ENCODE measurements around the gene TRAP1. TPM values are rescaled to one million over a fixed set of nuclear protein-coding genes. Genes with fewer than 3 reads are reported as not detected.

The TRAP1 gene
- 10 to 100 TPM; 40.1 to 89.7 (median 47.7) TPM for total RNA-seq

- no peak for TF ChIP-seq CTCF (IDR thresholded peaks at IDR 0.05; ENCODE audit: low read depth)
Observed at GRCh38 chr16:3717235-3718018, at the start of gene TRAP1. Gene TRAP1, minus strand, starts transcription at chr16:3717524. Its CDS starts 16 bp downstream, at chr16:3717508.

GRCh38 chr16:3766177-3766576, 48.9 kb upstream of the TRAP1 start:
- no peak for TF ChIP-seq CTCF (IDR thresholded peaks at IDR 0.05; ENCODE audit: low read depth)

- TF ChIP-seq CTCF (IDR thresholded peaks at IDR 0.05; ENCODE audit: low read depth): no peak
Observed at GRCh38 chr16:3764409-3764808, 47.1 kb upstream of the TRAP1 start.

GRCh38 chr16:3762107-3762750, 44.9 kb upstream of the TRAP1 start:
- TF ChIP-seq CTCF (IDR thresholded peaks at IDR 0.05; ENCODE audit: low read depth): no peak

GRCh38 chr16:3761375-3762106, 44.2 kb upstream of the TRAP1 start:
- TF ChIP-seq CTCF (IDR thresholded peaks at IDR 0.05; ENCODE audit: low read depth): no peak

- no peak for TF ChIP-seq CTCF (IDR thresholded peaks at IDR 0.05; ENCODE audit: low read depth)
Observed at GRCh38 chr16:3760518-3760917, 43.2 kb upstream of the TRAP1 start.

GRCh38 chr16:3759736-3760135, 42.4 kb upstream of the TRAP1 start:
- TF ChIP-seq CTCF (IDR thresholded peaks at IDR 0.05; ENCODE audit: low read depth): no peak
